GM23338 (cell line): Measurements from ENCODE around the gene HS6ST1. TPM values are rescaled to one million over a fixed set of nuclear protein-coding genes. Genes with fewer than 3 reads are reported as not detected.

Experiments used
- ATAC-seq: fragments of 200-7000 bp; cut with Tn5 transposase; 3 replicates; pipeline ENCODE4 v1.9.1; 2020
- DNase-seq: peaks from one replicate; pipeline ENCODE4 v3.0.0-alpha.2; 2015; ENCODE audit warnings: low spot score
- H2AFZ ChIP-seq: fragments of 200-600 bp; sonication (generic); 2 replicates; pipeline ENCODE4 v1.8.0; 2016; ENCODE audit warnings: antibody characterized with exemption, mild to moderate bottlenecking, moderate library complexity
- H3F3A ChIP-seq: fragments of 200-600 bp; sonication (generic); replicated peaks from 2 replicates; pipeline ENCODE4 v1.8.0; 2017; ENCODE audit warnings: antibody characterized with exemption, mixed run types, low read depth
- H3K27ac ChIP-seq: fragments of 200-600 bp; sonication (generic); 2 replicates; pipeline ENCODE4 v1.6.1; 2016; ENCODE audit warnings: low read depth
- H3K27me3 ChIP-seq: fragments of 200-600 bp; sonication (generic); 2 replicates; pipeline ENCODE4 v1.8.0; 2016; ENCODE audit warnings: mild to moderate bottlenecking, mixed run types, moderate library complexity; ENCODE audit not compliant: insufficient read depth
- H3K36me3 ChIP-seq: fragments of 200-600 bp; sonication (generic); 2 replicates; pipeline ENCODE4 v1.8.0; 2016; ENCODE audit warnings: mild to moderate bottlenecking; ENCODE audit not compliant: insufficient read depth
- H3K4me1 ChIP-seq: fragments of 200-600 bp; sonication (generic); 2 replicates; pipeline ENCODE4 v1.8.0; 2016; ENCODE audit warnings: mild to moderate bottlenecking, moderate library complexity; ENCODE audit not compliant: insufficient read depth
- H3K4me2 ChIP-seq: fragments of 200-600 bp; sonication (generic); 2 replicates; pipeline ENCODE4 v1.7.1; 2017; ENCODE audit warnings: mixed run types
- H3K4me3 ChIP-seq: fragments of 200-600 bp; sonication (generic); 2 replicates; pipeline ENCODE4 v1.6.1; 2016; ENCODE audit warnings: mixed run types
- H3K79me2 ChIP-seq: fragments of 200-600 bp; sonication (generic); replicated peaks from 2 replicates; pipeline ENCODE4 v1.8.0; 2017; ENCODE audit warnings: mild to moderate bottlenecking; ENCODE audit not compliant: insufficient read depth
- H3K9me2 ChIP-seq: fragments of 200-600 bp; sonication (generic); 2 replicates; pipeline ENCODE4 v1.8.0; 2017; ENCODE audit not compliant: insufficient read depth
- H4K20me1 ChIP-seq: fragments of 200-600 bp; sonication (generic); replicated peaks from 2 replicates; pipeline ENCODE4 v1.8.0; 2017; ENCODE audit warnings: mild to moderate bottlenecking; ENCODE audit not compliant: insufficient read depth
- H3K27ac Mint-ChIP-seq: 2 replicates; pipeline ENCODE4 v1.8.0; 2020; ENCODE audit warnings: inconsistent platforms, mild to moderate bottlenecking, moderate library complexity, mixed read lengths
- H3K27me3 Mint-ChIP-seq: 3 replicates; pipeline ENCODE4 v1.8.0; 2022; ENCODE audit warnings: low read depth, mild to moderate bottlenecking, moderate library complexity, mixed read lengths, inconsistent platforms; ENCODE audit not compliant: insufficient read depth, poor library complexity
- H3K36me3 Mint-ChIP-seq: 3 replicates; pipeline ENCODE4 v1.8.0; 2021; ENCODE audit warnings: low read depth, mild to moderate bottlenecking, inconsistent platforms, moderate library complexity, mixed read lengths
- H3K4me1 Mint-ChIP-seq: 3 replicates; pipeline ENCODE4 v1.8.0; 2020; ENCODE audit warnings: mild to moderate bottlenecking, inconsistent platforms, mixed read lengths
- H3K4me3 Mint-ChIP-seq: 3 replicates; pipeline ENCODE4 v1.8.0; 2021; ENCODE audit warnings: moderate library complexity, mild to moderate bottlenecking, inconsistent platforms, mixed read lengths
- H3K9me3 Mint-ChIP-seq: 3 replicates; pipeline ENCODE4 v1.8.0; 2020; ENCODE audit warnings: moderate library complexity, mild to moderate bottlenecking, inconsistent platforms, mixed read lengths
- CREB1 ChIP-seq: fragments of 250-450 bp; sonication (Bioruptor Pico); IDR thresholded peaks from 2 replicates; pipeline ENCODE4 v1.5.0; 2020; ENCODE audit warnings: low read depth, mild to moderate bottlenecking, moderate library complexity
- CTCF ChIP-seq, 2 experiments: fragments of 200-600 bp in 1 of 2; sonication (generic) in 1 of 2; conservative IDR thresholded peaks; 2 replicates each; pipeline versions ENCODE4 v1.5.1 to v1.6.1; 2016 to 2017; ENCODE audit warnings: antibody characterized with exemption in 2 of 2, low read depth in 2 of 2, mild to moderate bottlenecking in 2 of 2, moderate library complexity in 1 of 2
- EZH2 ChIP-seq: fragments of 200-600 bp; sonication (generic); IDR thresholded peaks from one replicate; pipeline ENCODE4 v1.8.0; 2017; ENCODE audit warnings: antibody characterized with exemption, mild to moderate bottlenecking, low read depth; ENCODE audit not compliant: unreplicated experiment
- EZH2phosphoT487 ChIP-seq: fragments of 200-600 bp; sonication (generic); IDR thresholded peaks from one replicate; pipeline ENCODE4 v1.8.1; 2018; ENCODE audit warnings: antibody characterized with exemption; ENCODE audit not compliant: unreplicated experiment
- JUNB ChIP-seq: IDR thresholded peaks from one replicate; pipeline ENCODE4 v1.6.1; 2016; ENCODE audit warnings: antibody characterized with exemption; ENCODE audit not compliant: unreplicated experiment
- NANOG ChIP-seq: IDR thresholded peaks from 2 replicates; pipeline ENCODE4 v1.6.1; 2016; ENCODE audit warnings: antibody characterized with exemption, borderline replicate concordance
- POLR2AphosphoS5 ChIP-seq: IDR thresholded peaks from 2 replicates; pipeline ENCODE4 v1.6.1; 2016; ENCODE audit warnings: antibody characterized with exemption, low read depth
- REST ChIP-seq: IDR thresholded peaks from one replicate; pipeline ENCODE4 v1.6.1; 2018; ENCODE audit warnings: antibody characterized with exemption; ENCODE audit not compliant: unreplicated experiment
- STAT1 ChIP-seq: IDR thresholded peaks from one replicate; pipeline ENCODE4 v1.6.1; 2016; ENCODE audit warnings: antibody characterized with exemption; ENCODE audit not compliant: unreplicated experiment
- ZNF114 ChIP-seq: fragments of 250-450 bp; sonication (Bioruptor Pico); IDR thresholded peaks from 2 replicates; pipeline ENCODE4 v1.5.0; 2020; ENCODE audit warnings: mild to moderate bottlenecking, moderate library complexity
- ZNF331 ChIP-seq: fragments of 250-450 bp; sonication (Bioruptor Pico); IDR thresholded peaks from 2 replicates; pipeline ENCODE4 v1.5.0; 2020; ENCODE audit warnings: low read depth, mild to moderate bottlenecking, moderate library complexity
- polyA plus RNA-seq: library from polyadenylated mRNA; unstranded; fragments of >200 nt; fragmentation: Nextera tagmentation; extraction: Ambion mirVana; gene quantifications from 2 replicates; pipeline ENCODE4 v1.2.1, GENCODE V29; 2016
- total RNA-seq: library from RNA; depleted of rRNA; stranded (reverse); fragments of >200 nt; shearing (Covaris generic); gene quantifications from 2 replicates; pipeline ENCODE4 v1.2.3, GENCODE V29; 2014
- TF ChIP-seq, protein P1 (sequence below): IDR thresholded peaks from 2 replicates; pipeline ENCODE4 v1.6.1; 2016; ENCODE audit warnings: antibody characterized with exemption
- TF ChIP-seq, protein P2 (sequence below): fragments of 250-450 bp; sonication (Bioruptor Pico); IDR thresholded peaks from 2 replicates; pipeline ENCODE4 v1.5.0; 2020; ENCODE audit warnings: mild to moderate bottlenecking, moderate library complexity

The HS6ST1 gene
- total and polyA plus RNA-seq, 2 experiments from 2014 or later: 21.1 to 106 TPM

- Mint-ChIP-seq H3K36me3 (no peaks in the 10 kb centered on the region), H3K4me1 (peaks cover 18% of the 10 kb centered on the region), H3K4me3 (no peak overlapping the region), H3K27me3 (peaks cover 19% of the 10 kb centered on the region), H3K9me3 (no peaks in the 10 kb centered on the region), H3K27ac (no peak overlapping the region)
- H2AFZ ChIP-seq: no peak overlapping the region
- no peak for TF ChIP-seq CTCF (conservative IDR thresholded peaks at IDR 0.05; ENCODE audit: low read depth in 2 of 2)
- TF ChIP-seq NANOG: no peak
- TF ChIP-seq, protein P1, sequence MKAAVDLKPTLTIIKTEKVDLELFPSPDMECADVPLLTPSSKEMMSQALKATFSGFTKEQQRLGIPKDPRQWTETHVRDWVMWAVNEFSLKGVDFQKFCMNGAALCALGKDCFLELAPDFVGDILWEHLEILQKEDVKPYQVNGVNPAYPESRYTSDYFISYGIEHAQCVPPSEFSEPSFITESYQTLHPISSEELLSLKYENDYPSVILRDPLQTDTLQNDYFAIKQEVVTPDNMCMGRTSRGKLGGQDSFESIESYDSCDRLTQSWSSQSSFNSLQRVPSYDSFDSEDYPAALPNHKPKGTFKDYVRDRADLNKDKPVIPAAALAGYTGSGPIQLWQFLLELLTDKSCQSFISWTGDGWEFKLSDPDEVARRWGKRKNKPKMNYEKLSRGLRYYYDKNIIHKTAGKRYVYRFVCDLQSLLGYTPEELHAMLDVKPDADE: no peak
- TF ChIP-seq JUNB: no peak
- no peak for TF ChIP-seq STAT1
- TF ChIP-seq, protein P2, sequence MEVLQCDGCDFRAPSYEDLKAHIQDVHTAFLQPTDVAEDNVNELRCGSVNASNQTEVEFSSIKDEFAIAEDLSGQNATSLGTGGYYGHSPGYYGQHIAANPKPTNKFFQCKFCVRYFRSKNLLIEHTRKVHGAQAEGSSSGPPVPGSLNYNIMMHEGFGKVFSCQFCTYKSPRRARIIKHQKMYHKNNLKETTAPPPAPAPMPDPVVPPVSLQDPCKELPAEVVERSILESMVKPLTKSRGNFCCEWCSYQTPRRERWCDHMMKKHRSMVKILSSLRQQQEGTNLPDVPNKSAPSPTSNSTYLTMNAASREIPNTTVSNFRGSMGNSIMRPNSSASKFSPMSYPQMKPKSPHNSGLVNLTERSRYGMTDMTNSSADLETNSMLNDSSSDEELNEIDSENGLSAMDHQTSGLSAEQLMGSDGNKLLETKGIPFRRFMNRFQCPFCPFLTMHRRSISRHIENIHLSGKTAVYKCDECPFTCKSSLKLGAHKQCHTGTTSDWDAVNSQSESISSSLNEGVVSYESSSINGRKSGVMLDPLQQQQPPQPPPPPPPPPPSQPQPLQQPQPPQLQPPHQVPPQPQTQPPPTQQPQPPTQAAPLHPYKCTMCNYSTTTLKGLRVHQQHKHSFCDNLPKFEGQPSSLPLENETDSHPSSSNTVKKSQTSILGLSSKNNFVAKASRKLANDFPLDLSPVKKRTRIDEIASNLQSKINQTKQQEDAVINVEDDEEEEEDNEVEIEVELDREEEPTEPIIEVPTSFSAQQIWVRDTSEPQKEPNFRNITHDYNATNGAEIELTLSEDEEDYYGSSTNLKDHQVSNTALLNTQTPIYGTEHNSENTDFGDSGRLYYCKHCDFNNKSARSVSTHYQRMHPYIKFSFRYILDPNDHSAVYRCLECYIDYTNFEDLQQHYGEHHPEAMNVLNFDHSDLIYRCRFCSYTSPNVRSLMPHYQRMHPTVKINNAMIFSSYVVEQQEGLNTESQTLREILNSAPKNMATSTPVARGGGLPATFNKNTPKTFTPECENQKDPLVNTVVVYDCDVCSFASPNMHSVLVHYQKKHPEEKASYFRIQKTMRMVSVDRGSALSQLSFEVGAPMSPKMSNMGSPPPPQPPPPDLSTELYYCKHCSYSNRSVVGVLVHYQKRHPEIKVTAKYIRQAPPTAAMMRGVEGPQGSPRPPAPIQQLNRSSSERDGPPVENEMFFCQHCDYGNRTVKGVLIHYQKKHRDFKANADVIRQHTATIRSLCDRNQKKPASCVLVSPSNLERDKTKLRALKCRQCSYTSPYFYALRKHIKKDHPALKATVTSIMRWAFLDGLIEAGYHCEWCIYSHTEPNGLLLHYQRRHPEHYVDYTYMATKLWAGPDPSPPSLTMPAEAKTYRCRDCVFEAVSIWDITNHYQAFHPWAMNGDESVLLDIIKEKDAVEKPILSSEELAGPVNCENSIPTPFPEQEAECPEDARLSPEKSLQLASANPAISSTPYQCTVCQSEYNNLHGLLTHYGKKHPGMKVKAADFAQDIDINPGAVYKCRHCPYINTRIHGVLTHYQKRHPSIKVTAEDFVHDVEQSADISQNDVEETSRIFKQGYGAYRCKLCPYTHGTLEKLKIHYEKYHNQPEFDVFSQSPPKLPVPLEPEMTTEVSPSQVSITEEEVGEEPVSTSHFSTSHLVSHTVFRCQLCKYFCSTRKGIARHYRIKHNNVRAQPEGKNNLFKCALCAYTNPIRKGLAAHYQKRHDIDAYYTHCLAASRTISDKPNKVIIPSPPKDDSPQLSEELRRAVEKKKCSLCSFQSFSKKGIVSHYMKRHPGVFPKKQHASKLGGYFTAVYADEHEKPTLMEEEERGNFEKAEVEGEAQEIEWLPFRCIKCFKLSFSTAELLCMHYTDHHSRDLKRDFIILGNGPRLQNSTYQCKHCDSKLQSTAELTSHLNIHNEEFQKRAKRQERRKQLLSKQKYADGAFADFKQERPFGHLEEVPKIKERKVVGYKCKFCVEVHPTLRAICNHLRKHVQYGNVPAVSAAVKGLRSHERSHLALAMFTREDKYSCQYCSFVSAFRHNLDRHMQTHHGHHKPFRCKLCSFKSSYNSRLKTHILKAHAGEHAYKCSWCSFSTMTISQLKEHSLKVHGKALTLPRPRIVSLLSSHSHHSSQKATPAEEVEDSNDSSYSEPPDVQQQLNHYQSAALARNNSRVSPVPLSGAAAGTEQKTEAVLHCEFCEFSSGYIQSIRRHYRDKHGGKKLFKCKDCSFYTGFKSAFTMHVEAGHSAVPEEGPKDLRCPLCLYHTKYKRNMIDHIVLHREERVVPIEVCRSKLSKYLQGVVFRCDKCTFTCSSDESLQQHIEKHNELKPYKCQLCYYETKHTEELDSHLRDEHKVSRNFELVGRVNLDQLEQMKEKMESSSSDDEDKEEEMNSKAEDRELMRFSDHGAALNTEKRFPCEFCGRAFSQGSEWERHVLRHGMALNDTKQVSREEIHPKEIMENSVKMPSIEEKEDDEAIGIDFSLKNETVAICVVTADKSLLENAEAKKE (CRISPR knock-in tag): no peak
- no peak for TF ChIP-seq REST
- TF ChIP-seq EZH2: no peak
- no peak for TF ChIP-seq ZNF114 (CRISPR knock-in tag)
- no peak for TF ChIP-seq CREB1 (CRISPR knock-in tag)
- no peak for TF ChIP-seq EZH2phosphoT487
- no peak for TF ChIP-seq ZNF331 (CRISPR knock-in tag)
- no peak for TF ChIP-seq POLR2AphosphoS5
- H3K9me2 ChIP-seq: no peaks in the 10 kb centered on the region
- H3K4me1 ChIP-seq: peaks cover 12% of the 10 kb centered on the region
- no peaks in the 10 kb centered on the region for H4K20me1 ChIP-seq
- no peak overlapping the region for H3K4me2 ChIP-seq
- no peak overlapping the region for H3K4me3 ChIP-seq
- no peaks in the 10 kb centered on the region for H3K79me2 ChIP-seq
- H3K27me3 ChIP-seq: peaks cover 21% of the 10 kb centered on the region
- no peak overlapping the region for H3K27ac ChIP-seq
- DNase-seq: no peak
- no peak for ATAC-seq
- H3K36me3 ChIP-seq: no peaks in the 10 kb centered on the region
- no peaks in the 10 kb centered on the region for H3F3A ChIP-seq
Observed at GRCh38 chr2:128324008-128324896, 5.6 kb upstream of the HS6ST1 start.
